Activated CD8-positive, alpha-beta memory T cell treated with anti-CD3 and anti-CD28 coated beads, Interleukin-2, amount 50 U/mL, for 24 hours (primary cell): ENCODE measurements around the gene PPP1CA.
"Not testable (repeated sequence)": the region's sequence is repeated elsewhere in the genome, so short reads cannot be mapped to it uniquely, and the experiment has no call there.

Experiments
- DNase-seq: peaks from one replicate; pipeline ENCODE4 v3.0.0-alpha.2; 2020; ENCODE audit errors: extremely low read depth

Gene PPP1CA

GRCh38 chr11:67435031-67435726, 33.5 kb upstream of the PPP1CA start:
- no peak for DNase-seq

- no peak for DNase-seq
Measured at GRCh38 chr11:67434395-67434881, 32.8 kb upstream of the PPP1CA start.

- no peak for DNase-seq
Measured at GRCh38 chr11:67433536-67434394, 32.1 kb upstream of the PPP1CA start.

- DNase-seq, result no peak
Measured at GRCh38 chr11:67432655-67433349, 31.1 kb upstream of the PPP1CA start.

GRCh38 chr11:67431346-67432249, 29.9 kb upstream of the PPP1CA start:
- DNase-seq, result no peak

- no peak for DNase-seq
Measured at GRCh38 chr11:67429722-67430121, 28.1 kb upstream of the PPP1CA start.

GRCh38 chr11:67429038-67429668, 27.5 kb upstream of the PPP1CA start:
- no peak for DNase-seq

GRCh38 chr11:67428052-67429001, 26.7 kb upstream of the PPP1CA start, which contains the start of gene RPS6KB2:
Gene RPS6KB2 (plus strand): TSS chr11:67428494. CDS start chr11:67428546, 52 bp downstream.
- DNase-seq, result peak; percentile 100

- DNase-seq, result not testable (repeated sequence)
Measured at GRCh38 chr11:67427364-67427859, 25.8 kb upstream of the PPP1CA start.

- no peak for DNase-seq
Measured at GRCh38 chr11:67423891-67424613, 22.4 kb upstream of the PPP1CA start.

GRCh38 chr11:67423466-67423865, 21.8 kb upstream of the PPP1CA start:
- no peak for DNase-seq

GRCh38 chr11:67422891-67423290, 21.2 kb upstream of the PPP1CA start:
- no peak for DNase-seq

GRCh38 chr11:67421430-67422031, 19.9 kb upstream of the PPP1CA start:
- no peak for DNase-seq

GRCh38 chr11:67420646-67421429, 19.2 kb upstream of the PPP1CA start:
- DNase-seq, result peak; percentile 93

GRCh38 chr11:67420147-67420645, 18.5 kb upstream of the PPP1CA start:
- DNase-seq, result no peak

GRCh38 chr11:67419325-67420049, 17.8 kb upstream of the PPP1CA start:
- DNase-seq, result no peak
